Gastrocnemius medialis (tissue), 4 donors: ENCODE data around the gene APOA1. TPM values are rescaled to one million over a fixed set of nuclear protein-coding genes. Genes with fewer than 3 reads are reported as not detected.
A peak's percentile ranks its signal among the peaks of the same experiment; 100 is the strongest.

Experiments
- ATAC-seq, 2 donors: fragments of 150-250 bp; one replicate each; pipeline ENCODE4 v1.9.1; 2016
- DNase-seq, 2 donors: peaks; one replicate each; pipeline ENCODE4 v3.0.0-alpha.2; 2019
- H3K27ac ChIP-seq, 4 donors: fragments of 200-600 bp; sonication (generic); 1 replicate in 1 of 4; 2 replicates in 3 of 4; pipeline ENCODE4 v1.5.1; 2016 to 2018; ENCODE audit warnings: mild to moderate bottlenecking in 2 of 4, moderate library complexity in 1 of 4
- H3K27me3 ChIP-seq, 3 donors: fragments of 200-600 bp; sonication (generic) in 2 of 3; 1 replicate in 1 of 3; 2 replicates in 2 of 3; pipeline versions ENCODE4 v1.5.1 to v1.6.0; 2016 to 2019; ENCODE audit warnings: mild to moderate bottlenecking in 1 of 3, moderate library complexity in 1 of 3
- H3K36me3 ChIP-seq, 2 donors: fragments of 200-600 bp; sonication (generic) in 1 of 2; one replicate each; pipeline ENCODE4 v1.5.1; 2017 to 2018
- H3K4me1 ChIP-seq, 2 donors: fragments of 200-600 bp; sonication (generic) in 1 of 2; one replicate each; pipeline ENCODE4 v1.5.1; 2016 to 2017; ENCODE audit warnings: mild to moderate bottlenecking in 2 of 2
- H3K4me3 ChIP-seq, 4 donors: fragments of 200-600 bp; sonication (generic) in 3 of 4; 1 replicate in 1 of 4; 2 replicates in 3 of 4; pipeline ENCODE4 v1.5.1; 2016 to 2019; ENCODE audit warnings: mild to moderate bottlenecking in 2 of 4
- H3K9me3 ChIP-seq, 3 donors: fragments of 200-600 bp; sonication (generic) in 2 of 3; 1 replicate in 1 of 3; 2 replicates in 2 of 3; pipeline ENCODE4 v1.5.1; 2016 to 2019
- CTCF ChIP-seq, 5 experiments: fragments of 450-650 bp in 3 of 5; fragments of 200-600 bp in 2 of 5; sonication (generic) in 2 of 5; IDR thresholded peaks in 4 of 5; conservative IDR thresholded peaks in 1 of 5; 1 replicate in 4 of 5; 2 replicates in 1 of 5; pipeline ENCODE4 v1.5.1; 2016 to 2019; ENCODE audit warnings: antibody characterized with exemption in 5 of 5, mild to moderate bottlenecking in 3 of 5, moderate library complexity in 3 of 5
- POLR2A ChIP-seq, 2 donors: fragments of 450-650 bp; IDR thresholded peaks; one replicate each; pipeline ENCODE4 v1.6.1; 2017; ENCODE audit warnings: antibody characterized with exemption in 2 of 2, mild to moderate bottlenecking in 2 of 2, moderate library complexity in 2 of 2
- in situ Hi-C, 4 donors: fragments of 200-750 bp; cut with MboI; loops; one replicate each; pipeline versions ENCODE4 v1.15.0 to v1.8.0; 2017; ENCODE audit warnings: low sequenced_read_pairs in 4 of 4
- intact Hi-C: fragments of 100-400 bp; cut with DNase I; formaldehyde crosslinking; loops from one replicate; pipeline ENCODE4 v1.15.1; 2023; ENCODE audit warnings: low total_unique reads
- total RNA-seq, 4 donors: library from RNA; depleted of rRNA; stranded (reverse); fragments of >200 nt; gene quantifications; one replicate each; pipeline versions ENCODE4 v1.1.0 to v1.2.3, GENCODE V29; 2016

APOA1 gene
- total RNA-seq, 4 donors from 2014 or later = 0.56 to 35.8 (median 18.2) TPM; not detected in 1

DNA sequence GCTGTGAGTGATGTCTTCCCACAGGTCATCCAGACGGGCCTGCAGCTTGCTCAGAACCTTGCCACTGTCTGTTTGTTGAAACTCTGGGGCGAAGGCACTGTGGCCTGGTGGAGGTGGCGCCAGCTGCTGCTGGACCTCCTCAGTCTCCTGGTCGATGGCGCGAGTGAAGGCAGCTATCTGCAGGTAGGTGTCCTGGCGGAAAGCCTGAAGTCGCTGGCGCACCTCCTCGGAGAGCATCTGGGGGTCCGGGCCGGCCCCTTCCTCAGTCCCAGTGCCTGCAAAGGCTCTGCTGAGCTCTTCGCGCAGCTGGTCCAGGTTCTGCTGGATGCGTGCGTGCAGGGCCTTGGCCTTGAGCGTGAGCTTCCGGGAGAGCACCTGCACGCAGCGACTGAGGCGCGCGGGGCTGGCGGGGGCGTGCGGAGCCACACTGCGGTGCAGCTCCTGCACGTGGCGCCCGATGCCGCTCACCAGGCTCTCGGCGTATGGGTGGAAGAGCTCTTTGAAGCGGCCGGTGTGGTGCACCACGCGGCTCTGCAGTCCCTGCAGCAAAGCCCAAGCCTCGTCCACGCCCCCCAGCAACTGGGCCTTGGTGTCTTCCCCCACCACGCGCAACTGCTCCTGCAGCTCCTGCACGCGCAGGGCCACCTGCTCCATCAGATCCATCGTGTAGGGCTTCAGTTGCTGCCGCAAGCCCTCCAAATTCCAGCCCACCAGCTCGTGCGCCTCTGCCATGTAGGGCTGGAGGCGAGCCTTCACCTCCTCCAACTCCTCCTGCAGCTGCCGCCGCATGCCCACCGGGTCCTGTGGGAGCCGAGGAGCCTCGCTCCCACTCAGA, 47.0 kb downstream of the APOA1 start:
- Histone ChIP-seq H3K4me3 (no peak overlapping the region), H3K4me1 (peaks cover 17 to 18% of the 10 kb centered on the region in 2 donors), H3K27me3 (no peaks in the 10 kb centered on the region), H3K27ac (no peak overlapping the region), H3K9me3 (no peaks in the 10 kb centered on the region), H3K36me3 (peaks cover 0 to 16% of the 10 kb centered on the region in 2 donors)
- in situ Hi-C loops = loop anchor here in 3 of 4 donors (5.0 to 10.0 kb wide), 2 partner anchors 314 to 317 kb away; no protein-coding TSS in a partner anchor
- no peak for DNase-seq
- intact Hi-C loops = loop anchor here (1.0 to 2.0 kb wide), 3 partner anchors 46 to 436 kb away; no protein-coding TSS in a partner anchor
- no peak for ATAC-seq
- no peak for TF ChIP-seq CTCF (IDR thresholded peaks at IDR 0.05 in 4 of 5, conservative IDR thresholded peaks at IDR 0.05 in 1 of 5)
- no peak for TF ChIP-seq POLR2A (IDR thresholded peaks at IDR 0.05)

GRCh38 chr11:116788975-116789374, 48.4 kb downstream of the APOA1 start:
- Histone ChIP-seq H3K27ac (no peak overlapping the region), H3K36me3 (peaks cover 5 to 30% of the 10 kb centered on the region in 2 donors), H3K4me3 (no peak overlapping the region), H3K9me3 (no peaks in the 10 kb centered on the region), H3K4me1 (peaks cover 17 to 18% of the 10 kb centered on the region in 2 donors), H3K27me3 (no peaks in the 10 kb centered on the region)
- intact Hi-C loops = loop anchor here (2.0 to 5.0 kb wide), 2 partner anchors 310 to 538 kb away; partner anchors contain the start of genes CEP164 and SIK3
- no peak for ATAC-seq
- TF ChIP-seq CTCF (IDR thresholded peaks at IDR 0.05 in 4 of 5, conservative IDR thresholded peaks at IDR 0.05 in 1 of 5) (no peak), POLR2A (IDR thresholded peaks at IDR 0.05) (no peak)
- in situ Hi-C loops = loop anchor here in 2 of 4 donors (10.0 kb wide), 2 partner anchors 316 to 436 kb away; no protein-coding TSS in a partner anchor
- DNase-seq = no peak

GRCh38 chr11:116788534-116788933, 48.9 kb downstream of the APOA1 start:
- Histone ChIP-seq H3K36me3 (peaks cover 5 to 34% of the 10 kb centered on the region in 2 donors), H3K4me3 (peak overlapping the region; percentile 78 to 98 (median 96)), H3K27me3 (no peaks in the 10 kb centered on the region), H3K4me1 (peaks cover 17 to 18% of the 10 kb centered on the region in 2 donors), H3K9me3 (no peaks in the 10 kb centered on the region), H3K27ac (peak overlapping the region; percentile 83 to 89 (median 88))
- TF ChIP-seq POLR2A (IDR thresholded peaks at IDR 0.05) (no peak), CTCF (IDR thresholded peaks at IDR 0.05 in 4 of 5, conservative IDR thresholded peaks at IDR 0.05 in 1 of 5) (no peak)
- intact Hi-C loops = loop anchor here (2.0 to 5.0 kb wide), 2 partner anchors 310 to 539 kb away; partner anchors contain the start of genes CEP164 and SIK3
- DNase-seq (no peak), ATAC-seq (no peak)
- in situ Hi-C loops = loop anchor here in 2 of 4 donors (10.0 kb wide), 2 partner anchors 316 to 436 kb away; no protein-coding TSS in a partner anchor

GRCh38 chr11:116787786-116788486, 49.5 kb downstream of the APOA1 start, which contains the start of gene ZPR1:
Gene ZPR1 (minus strand): TSS chr11:116788023. CDS start chr11:116787990, 33 bp downstream.
- DNase-seq (peak; percentile 68 to 69), ATAC-seq (peak; percentile 85 to 88)
- intact Hi-C loops (loop anchor here (2.0 to 5.0 kb wide), 3 partner anchors 15 to 539 kb away; partner anchors contain the start of genes BUD13, CEP164 and SIK3), in situ Hi-C loops (loop anchor here in 2 of 4 donors (10.0 kb wide), 2 partner anchors 317 to 437 kb away; no protein-coding TSS in a partner anchor)
- peaks cover 5 to 40% of the 10 kb centered on the region in 2 donors for H3K36me3 ChIP-seq
- peak within 1 kb of the TSS; percentile 78 to 98 (median 96) for H3K4me3 ChIP-seq
- H3K4me1 ChIP-seq = peaks cover 17 to 18% of the 10 kb centered on the region in 2 donors
- TF ChIP-seq POLR2A (IDR thresholded peaks at IDR 0.05) = peak; percentile 61 to 77
- peak in 1 of 5 experiments; percentile 9 for TF ChIP-seq CTCF (IDR thresholded peaks at IDR 0.05 in 4 of 5, conservative IDR thresholded peaks at IDR 0.05 in 1 of 5)
- H3K27ac ChIP-seq = peak within 1 kb of the TSS; percentile 83 to 89 (median 88)
- H3K9me3 ChIP-seq = no peaks in the 10 kb centered on the region
- no peaks in the 10 kb centered on the region for H3K27me3 ChIP-seq
